DOHH2 (cell line): ENCODE results near the gene GFRA1.

Experiments used
- CTCF ChIP-seq: fragments of 200-600 bp; sonication (generic); IDR thresholded peaks from one replicate; pipeline ENCODE4 v1.5.1; 2014; ENCODE audit warnings: antibody characterized with exemption, mild to moderate bottlenecking, low read depth, low read length; ENCODE audit not compliant: poor library complexity, severe bottlenecking
- EZH2phosphoT487 ChIP-seq: fragments of 200-600 bp; sonication (generic); IDR thresholded peaks from 2 replicates; pipeline ENCODE4 v1.6.1; 2017; ENCODE audit warnings: borderline replicate concordance, mild to moderate bottlenecking, antibody characterized with exemption, low read length, moderate library complexity, mixed read lengths

GRCh38 chr10:116143673-116144222 lies 129.3 kb downstream of the GFRA1 start:
- TF ChIP-seq EZH2phosphoT487 (no peak), CTCF (no peak)
